HG03442 (cell line): ENCODE results near the gene ANKH.
A peak's percentile ranks its signal among the peaks of the same experiment; 100 is the strongest.

Source experiments
- ATAC-seq: cut with Tn5 transposase; IDR thresholded peaks from one replicate; pipeline ENCODE4 v1.9.1; 2021; ENCODE audit warnings: mild to moderate bottlenecking, moderate library complexity; ENCODE audit not compliant: unreplicated experiment

Gene ANKH

GRCh38 chr5:14699807-14700400 lies 171.7 kb downstream of the ANKH start:
- ATAC-seq = no peak

GRCh38 chr5:14699159-14699558 lies 172.4 kb downstream of the ANKH start:
- no peak for ATAC-seq

- no peak for ATAC-seq
Observed at GRCh38 chr5:14698495-14698894, 173.1 kb downstream of the ANKH start.

- ATAC-seq = no peak
Observed at GRCh38 chr5:14696851-14697250, 174.7 kb downstream of the ANKH start.

- no peak for ATAC-seq
Observed at GRCh38 chr5:14696057-14696456, 175.5 kb downstream of the ANKH start.

- no peak for ATAC-seq
Observed at GRCh38 chr5:14695152-14695551, 176.4 kb downstream of the ANKH start.

- ATAC-seq = no peak
Observed at GRCh38 chr5:14693070-14693469, 178.5 kb downstream of the ANKH start.

- no peak for ATAC-seq
Observed at GRCh38 chr5:14687023-14687665, 184.4 kb downstream of the ANKH start.

GRCh38 chr5:14686517-14686916 lies 185.1 kb downstream of the ANKH start:
- ATAC-seq = no peak

GRCh38 chr5:14685757-14686156 lies 185.8 kb downstream of the ANKH start:
- ATAC-seq = peak; percentile 97

GRCh38 chr5:14684757-14685156 lies 186.8 kb downstream of the ANKH start:
- ATAC-seq = no peak

GRCh38 chr5:14683906-14684455 lies 187.6 kb downstream of the ANKH start:
- ATAC-seq = no peak

- ATAC-seq = no peak
Observed at GRCh38 chr5:14681236-14681752, 190.3 kb downstream of the ANKH start.

GRCh38 chr5:14679595-14679994 lies 192.0 kb downstream of the ANKH start:
- ATAC-seq = no peak

GRCh38 chr5:14678773-14679334 lies 192.7 kb downstream of the ANKH start:
- no peak for ATAC-seq

- peak; percentile 53 for ATAC-seq
Observed at GRCh38 chr5:14676320-14676719, 195.3 kb downstream of the ANKH start.

- peak; percentile 39 for ATAC-seq
Observed at GRCh38 chr5:14675865-14676300, 195.7 kb downstream of the ANKH start.

- no peak for ATAC-seq
Observed at GRCh38 chr5:14674983-14675854, 196.4 kb downstream of the ANKH start.

- ATAC-seq = no peak
Observed at GRCh38 chr5:14673443-14673842, 198.1 kb downstream of the ANKH start.

- no peak for ATAC-seq
Observed at GRCh38 chr5:14672484-14673394, 198.8 kb downstream of the ANKH start.
